Neural cell (in vitro differentiated cells): ENCODE data around the gene PDCD5. TPM values are rescaled to one million over a fixed set of nuclear protein-coding genes. Genes with fewer than 3 reads are reported as not detected.

Experiments
- H2AFZ ChIP-seq: fragments of 200-600, 300-800 bp; sonication (generic), shearing (Covaris generic); 2 replicates; pipeline ENCODE4 v1.6.0; 2014; ENCODE audit warnings: low read depth, mild to moderate bottlenecking, antibody characterized with exemption, low read length, moderate library complexity
- H3F3A ChIP-seq: fragments of 200-600 bp; shearing (Covaris generic); 2 replicates; pipeline ENCODE4 v1.6.1; 2016; ENCODE audit warnings: mild to moderate bottlenecking, moderate library complexity, mixed read lengths, antibody characterized with exemption, low read length; ENCODE audit not compliant: insufficient read depth, poor library complexity, severe bottlenecking
- H3K27ac ChIP-seq: fragments of 200-600, 300-800 bp; sonication (generic), shearing (Covaris generic); 2 replicates; pipeline ENCODE4 v1.5.1; 2014; ENCODE audit warnings: mild to moderate bottlenecking, low read length, moderate library complexity
- H3K27me3 ChIP-seq: fragments of 300-800, 200-600 bp; sonication (generic), shearing (Covaris generic); 2 replicates; pipeline ENCODE4 v1.6.0; 2014; ENCODE audit warnings: mild to moderate bottlenecking, low read depth, low read length, moderate library complexity; ENCODE audit not compliant: insufficient read depth
- H3K36me3 ChIP-seq: fragments of 300-800, 200-600 bp; sonication (generic), shearing (Covaris generic); 2 replicates; pipeline ENCODE4 v1.5.1; 2014; ENCODE audit warnings: mild to moderate bottlenecking, antibody characterized with exemption, low read length, moderate library complexity; ENCODE audit not compliant: insufficient read depth
- H3K4me2 ChIP-seq: fragments of 300-800, 200-600 bp; sonication (generic), shearing (Covaris generic); 2 replicates; pipeline ENCODE4 v1.6.0; 2014; ENCODE audit warnings: mild to moderate bottlenecking, low read length
- H3K4me3 ChIP-seq: fragments of 300-800, 200-600 bp; sonication (generic), shearing (Covaris generic); 2 replicates; pipeline ENCODE4 v1.5.1; 2014; ENCODE audit warnings: mild to moderate bottlenecking, low read length, moderate library complexity
- H3K79me2 ChIP-seq: fragments of 200-600 bp; shearing (Covaris generic); replicated peaks from 2 replicates; pipeline ENCODE4 v1.6.0; 2014; ENCODE audit warnings: mild to moderate bottlenecking, low read length, moderate library complexity; ENCODE audit not compliant: insufficient read depth
- H3K9ac ChIP-seq: fragments of 300-800, 200-600 bp; sonication (generic), shearing (Covaris generic); 2 replicates; pipeline ENCODE4 v1.6.1; 2016; ENCODE audit warnings: mild to moderate bottlenecking, low read length, mixed read lengths
- H3K9me2 ChIP-seq: fragments of 200-600 bp; shearing (Covaris generic); 2 replicates; pipeline ENCODE4 v1.6.1; 2016; ENCODE audit warnings: mild to moderate bottlenecking, low read length, mixed read lengths; ENCODE audit not compliant: insufficient read depth
- H3K9me3 ChIP-seq: fragments of 200-600, 300-800 bp; sonication (generic), shearing (Covaris generic); 2 replicates; pipeline ENCODE4 v1.6.1; 2016; ENCODE audit warnings: mild to moderate bottlenecking, mixed run types, low read length, moderate library complexity, mixed read lengths
- H4K20me1 ChIP-seq: fragments of 200-600 bp; shearing (Covaris generic); 2 replicates; pipeline ENCODE4 v1.6.1; 2016; ENCODE audit warnings: mild to moderate bottlenecking, mixed run types; ENCODE audit not compliant: insufficient read depth
- EP300 ChIP-seq: fragments of 450-650 bp; conservative IDR thresholded peaks from 2 replicates; pipeline ENCODE4 v1.6.1; 2014; ENCODE audit warnings: antibody characterized with exemption, mild to moderate bottlenecking, moderate library complexity; ENCODE audit not compliant: poor library complexity, severe bottlenecking
- EZH2 ChIP-seq: fragments of 200-600, 300-800 bp; shearing (Covaris generic), sonication (generic); IDR thresholded peaks from 2 replicates; pipeline ENCODE4 v1.6.1; 2014; ENCODE audit warnings: antibody characterized with exemption, low read length, borderline replicate concordance, mild to moderate bottlenecking; ENCODE audit not compliant: insufficient read depth, poor library complexity, severe bottlenecking
- MXI1 ChIP-seq: fragments of 450-650 bp; conservative IDR thresholded peaks from 2 replicates; pipeline ENCODE4 v1.6.1; 2014; ENCODE audit warnings: antibody characterized with exemption, mild to moderate bottlenecking; ENCODE audit not compliant: poor library complexity, severe bottlenecking
- POLR2AphosphoS5 ChIP-seq: IDR thresholded peaks from 2 replicates; pipeline ENCODE4 v1.6.1; 2012
- RAD21 ChIP-seq: fragments of 450-650 bp; conservative IDR thresholded peaks from 2 replicates; pipeline ENCODE4 v1.6.1; 2014; ENCODE audit warnings: antibody characterized with exemption, mild to moderate bottlenecking, moderate library complexity
- REST ChIP-seq: IDR thresholded peaks from 2 replicates; pipeline ENCODE4 v1.6.1; 2012; ENCODE audit warnings: borderline replicate concordance
- SMC3 ChIP-seq: fragments of 450-650 bp; conservative IDR thresholded peaks from 2 replicates; pipeline ENCODE4 v1.6.1; 2014; ENCODE audit warnings: antibody characterized with exemption, mild to moderate bottlenecking, moderate library complexity; ENCODE audit not compliant: poor library complexity
- TAF1 ChIP-seq: IDR thresholded peaks from 2 replicates; pipeline ENCODE4 v1.6.1; 2012; ENCODE audit warnings: low read depth
- polyA plus RNA-seq: library from polyadenylated mRNA; depleted of rRNA; stranded (reverse); fragments of >200 nt; gene quantifications from 2 replicates; pipeline ENCODE4 v1.2.3, GENCODE V29; 2014
- TF ChIP-seq, protein P1 (sequence below): fragments of 450-650 bp; IDR thresholded peaks from 2 replicates; pipeline ENCODE4 v1.5.1; 2014; ENCODE audit warnings: antibody characterized with exemption, mild to moderate bottlenecking, moderate library complexity; ENCODE audit not compliant: poor library complexity, severe bottlenecking

The PDCD5 gene
- polyA plus RNA-seq, 1 donor from 2014 or later, result 189 TPM

DNA sequence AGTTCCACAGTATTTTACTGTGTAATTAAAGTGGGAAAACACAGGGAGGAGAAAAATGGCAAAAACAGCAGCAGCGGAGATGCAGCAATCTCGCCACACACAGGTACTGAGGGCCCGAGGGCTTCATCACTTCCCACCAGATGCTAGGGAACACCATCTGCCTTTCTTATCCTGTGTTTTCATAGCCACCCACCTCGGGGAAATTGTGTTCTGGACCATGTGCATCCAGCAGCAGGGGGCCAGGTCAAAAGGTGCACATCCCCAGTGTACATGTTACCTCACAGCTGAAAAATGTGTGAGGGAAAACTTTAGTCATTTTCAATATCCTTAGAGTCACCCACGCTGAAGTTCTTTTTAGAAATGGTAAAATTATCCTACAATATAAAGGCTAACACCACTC, 30.2 kb downstream of the PDCD5 start:
- H4K20me1 ChIP-seq, result no peaks in the 10 kb centered on the region
- no peak for TF ChIP-seq EZH2
- no peak for TF ChIP-seq REST
- TF ChIP-seq EP300, result no peak
- no peak for TF ChIP-seq POLR2AphosphoS5
- TF ChIP-seq MXI1, result no peak
- TF ChIP-seq TAF1, result no peak
- no peak for TF ChIP-seq RAD21
- TF ChIP-seq, protein P1, sequence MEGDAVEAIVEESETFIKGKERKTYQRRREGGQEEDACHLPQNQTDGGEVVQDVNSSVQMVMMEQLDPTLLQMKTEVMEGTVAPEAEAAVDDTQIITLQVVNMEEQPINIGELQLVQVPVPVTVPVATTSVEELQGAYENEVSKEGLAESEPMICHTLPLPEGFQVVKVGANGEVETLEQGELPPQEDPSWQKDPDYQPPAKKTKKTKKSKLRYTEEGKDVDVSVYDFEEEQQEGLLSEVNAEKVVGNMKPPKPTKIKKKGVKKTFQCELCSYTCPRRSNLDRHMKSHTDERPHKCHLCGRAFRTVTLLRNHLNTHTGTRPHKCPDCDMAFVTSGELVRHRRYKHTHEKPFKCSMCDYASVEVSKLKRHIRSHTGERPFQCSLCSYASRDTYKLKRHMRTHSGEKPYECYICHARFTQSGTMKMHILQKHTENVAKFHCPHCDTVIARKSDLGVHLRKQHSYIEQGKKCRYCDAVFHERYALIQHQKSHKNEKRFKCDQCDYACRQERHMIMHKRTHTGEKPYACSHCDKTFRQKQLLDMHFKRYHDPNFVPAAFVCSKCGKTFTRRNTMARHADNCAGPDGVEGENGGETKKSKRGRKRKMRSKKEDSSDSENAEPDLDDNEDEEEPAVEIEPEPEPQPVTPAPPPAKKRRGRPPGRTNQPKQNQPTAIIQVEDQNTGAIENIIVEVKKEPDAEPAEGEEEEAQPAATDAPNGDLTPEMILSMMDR, result no peak
- no peak for TF ChIP-seq SMC3
- H3K9me2 ChIP-seq, result no peaks in the 10 kb centered on the region
- H3K9me3 ChIP-seq, result no peaks in the 10 kb centered on the region
- no peak overlapping the region for H3K27ac ChIP-seq
- no peak overlapping the region for H3K9ac ChIP-seq
- no peaks in the 10 kb centered on the region for H3F3A ChIP-seq
- no peak overlapping the region for H2AFZ ChIP-seq
- no peaks in the 10 kb centered on the region for H3K79me2 ChIP-seq
- H3K4me3 ChIP-seq, result no peak overlapping the region
- no peak overlapping the region for H3K4me2 ChIP-seq
- H3K27me3 ChIP-seq, result no peaks in the 10 kb centered on the region
- H3K36me3 ChIP-seq, result peaks cover 5% of the 10 kb centered on the region

GRCh38 chr19:32613008-32613407, 32.0 kb downstream of the PDCD5 start:
- Histone ChIP-seq H3K4me3 (no peak overlapping the region), H3K4me2 (no peak overlapping the region), H3K9me2 (no peaks in the 10 kb centered on the region), H3K9ac (no peak overlapping the region), H4K20me1 (no peaks in the 10 kb centered on the region), H2AFZ (no peak overlapping the region), H3K79me2 (no peaks in the 10 kb centered on the region), H3K36me3 (peaks cover 5% of the 10 kb centered on the region), H3F3A (no peaks in the 10 kb centered on the region), H3K27me3 (no peaks in the 10 kb centered on the region), H3K9me3 (no peaks in the 10 kb centered on the region), H3K27ac (no peak overlapping the region)
- TF ChIP-seq REST, result no peak
- TF ChIP-seq TAF1, result no peak
- no peak for TF ChIP-seq RAD21
- TF ChIP-seq POLR2AphosphoS5, result no peak
- TF ChIP-seq MXI1, result no peak
- TF ChIP-seq, protein P1, result no peak
- TF ChIP-seq EZH2, result no peak
- TF ChIP-seq EP300, result no peak
- TF ChIP-seq SMC3, result no peak
